HCT116 (cell line): ENCODE data around the gene LIMK2. TPM values are rescaled to one million over a fixed set of nuclear protein-coding genes. Genes with fewer than 3 reads are reported as not detected.

Experiments
- ATAC-seq: fragments of 200-7000 bp; cut with Tn5 transposase; 2 replicates; pipeline ENCODE4 v1.9.1; 2020; ENCODE audit warnings: mild to moderate bottlenecking, moderate library complexity
- BruUV-seq: library from RNA; stranded (reverse); fragments of 400-500 nt; replicated peaks from 2 replicates; lab custom pipeline; 2021; lab: Mats Ljungman, UMichigan
- CTCF ChIA-PET: fragments of 300-600 bp; sonication (Branson Sonifier 250); formaldehyde crosslinking; loops from one replicate; lab custom pipeline; 2021; ENCODE audit warnings: antibody characterized with exemption; lab: Charles Lee
- POLR2A ChIA-PET: fragments of 300-600, 350-600 bp; sonication (Branson Sonifier 250); formaldehyde crosslinking; loops from one replicate; lab custom pipeline; 2021; ENCODE audit warnings: antibody characterized with exemption; lab: Charles Lee
- RAD21 ChIA-PET, 2 experiments: fragments of 300-600 bp; sonication (Branson Sonifier 250); formaldehyde crosslinking; loops; one replicate each; lab custom pipeline; 2023; ENCODE audit warnings: low total read pairs in 2 of 2; ENCODE audit not compliant: uncharacterized antibody in 2 of 2, unreplicated experiment in 2 of 2, low non-redundant PET in 1 of 2; lab: Charles Lee
- DNase-seq: peaks from one replicate; pipeline ENCODE4 v3.0.0-alpha.2; 2010; ENCODE audit warnings: low read depth, low spot score
- H2AFZ ChIP-seq: fragments of 200-600 bp; shearing (Covaris generic), sonication (generic); 2 replicates; pipeline ENCODE4 v1.6.1; 2017; ENCODE audit warnings: low read depth, mixed run types, mixed read lengths, antibody characterized with exemption, low read length; ENCODE audit not compliant: poor library complexity, severe bottlenecking
- H3K27ac ChIP-seq: 2 replicates; pipeline ENCODE4 v1.5.1; 2012; ENCODE audit warnings: low read depth, low read length
- H3K27me3 ChIP-seq: fragments of 200-600 bp; sonication (generic); 2 replicates; pipeline ENCODE4 v1.6.1; 2016; ENCODE audit warnings: mixed run types, low read length, mixed read lengths; ENCODE audit not compliant: insufficient read depth
- H3K36me3 ChIP-seq, 2 experiments: fragments of 200-500 bp in 1 of 2; fragments of 200-600 bp in 1 of 2; sonication (Bioruptor generic) in 1 of 2; sonication (generic) in 1 of 2; 2 replicates each; pipeline versions ENCODE4 v1.5.1 to v1.6.1; 2014 to 2016; ENCODE audit warnings: low read length in 2 of 2, inconsistent platforms in 1 of 2, mixed read lengths in 1 of 2, mixed run types in 1 of 2; ENCODE audit not compliant: insufficient read depth in 2 of 2, control insufficient read depth in 1 of 2
- H3K4me1 ChIP-seq, 2 experiments: fragments of 200-600 bp in 1 of 2; sonication (generic) in 1 of 2; 2 replicates each; pipeline versions ENCODE4 v1.5.1 to v1.6.1; 2012 to 2017; ENCODE audit warnings: low read length in 2 of 2, inconsistent platforms in 1 of 2, mild to moderate bottlenecking in 1 of 2, mixed read lengths in 1 of 2, mixed run types in 1 of 2, moderate library complexity in 1 of 2; ENCODE audit not compliant: insufficient read depth in 2 of 2, control insufficient read depth in 1 of 2
- H3K4me2 ChIP-seq: fragments of 200-600 bp; sonication (generic); 2 replicates; pipeline ENCODE4 v1.6.1; 2017; ENCODE audit warnings: mixed run types, low read length, mixed read lengths
- H3K4me3 ChIP-seq, 2 experiments: fragments of 200-600 bp in 1 of 2; sonication (generic) in 1 of 2; replicated peaks in 1 of 2; 2 replicates each; pipeline ENCODE4 v1.5.1; 2011 to 2016; ENCODE audit warnings: low read length in 2 of 2, control low read depth in 1 of 2, low read depth in 1 of 2, mild to moderate bottlenecking in 1 of 2, mixed read lengths in 1 of 2, mixed run types in 1 of 2
- H3K79me2 ChIP-seq: fragments of 200-600 bp; sonication (generic); 2 replicates; pipeline ENCODE4 v1.6.1; 2017; ENCODE audit warnings: mild to moderate bottlenecking, mixed run types, low read length, moderate library complexity, mixed read lengths; ENCODE audit not compliant: insufficient read depth
- H3K9ac ChIP-seq: fragments of 200-600 bp; sonication (generic); 2 replicates; pipeline ENCODE4 v1.6.1; 2016; ENCODE audit warnings: low read length, mixed read lengths
- H3K9me2 ChIP-seq: fragments of 200-600 bp; sonication (generic), shearing (Covaris generic); 2 replicates; pipeline ENCODE4 v1.6.1; 2017; ENCODE audit warnings: mixed run types, mild to moderate bottlenecking, moderate library complexity; ENCODE audit not compliant: insufficient read depth
- H3K9me3 ChIP-seq, 2 experiments: fragments of 200-500 bp in 1 of 2; fragments of 200-600 bp in 1 of 2; sonication (Bioruptor generic) in 1 of 2; sonication (generic) in 1 of 2; 2 replicates each; pipeline ENCODE4 v1.6.1; 2014 to 2017; ENCODE audit warnings: low read length in 2 of 2, mixed read lengths in 2 of 2, inconsistent platforms in 1 of 2, low read depth in 1 of 2, mild to moderate bottlenecking in 1 of 2, mixed run types in 1 of 2, moderate library complexity in 1 of 2; ENCODE audit not compliant: control insufficient read depth in 1 of 2, insufficient read depth in 1 of 2
- H4K20me1 ChIP-seq: fragments of 200-600 bp; sonication (generic), shearing (Covaris generic); 2 replicates; pipeline ENCODE4 v1.6.1; 2017; ENCODE audit warnings: mixed run types, mild to moderate bottlenecking, moderate library complexity; ENCODE audit not compliant: insufficient read depth
- CBX3 ChIP-seq: IDR thresholded peaks from 2 replicates; pipeline ENCODE4 v1.6.1; 2012; ENCODE audit warnings: low read depth
- CEBPB ChIP-seq: IDR thresholded peaks from 2 replicates; pipeline ENCODE4 v1.6.1; 2012; ENCODE audit warnings: low read depth
- EGR1 ChIP-seq: IDR thresholded peaks from 2 replicates; pipeline ENCODE4 v1.6.1; 2012; ENCODE audit warnings: low read depth
- EZH2 ChIP-seq: fragments of 200-600 bp; sonication (generic); IDR thresholded peaks from 2 replicates; pipeline ENCODE4 v1.6.1; 2017; ENCODE audit warnings: antibody characterized with exemption, mixed run types
- JUND ChIP-seq: IDR thresholded peaks from 2 replicates; pipeline ENCODE4 v1.6.1; 2012
- POLR2A ChIP-seq: IDR thresholded peaks from 2 replicates; pipeline ENCODE4 v1.7.0; 2011; ENCODE audit warnings: borderline replicate concordance; ENCODE audit not compliant: insufficient read depth, insufficient read length; ENCODE audit errors: extremely low read depth
- POLR2AphosphoS5 ChIP-seq: IDR thresholded peaks from 2 replicates; pipeline ENCODE4 v1.6.1; 2011; ENCODE audit warnings: mild to moderate bottlenecking, low read depth, low read length, moderate library complexity
- RAD21 ChIP-seq: IDR thresholded peaks from 2 replicates; pipeline ENCODE4 v1.6.1; 2012; ENCODE audit warnings: low read depth, mild to moderate bottlenecking
- SIN3A ChIP-seq: IDR thresholded peaks from 2 replicates; pipeline ENCODE4 v1.6.1; 2012; ENCODE audit warnings: low read depth
- SP1 ChIP-seq: IDR thresholded peaks from 2 replicates; pipeline ENCODE4 v1.6.1; 2012; ENCODE audit warnings: low read depth
- SRF ChIP-seq: IDR thresholded peaks from 2 replicates; pipeline ENCODE4 v1.6.1; 2012; ENCODE audit warnings: low read depth
- TCF7L2 ChIP-seq: IDR thresholded peaks from 2 replicates; pipeline ENCODE4 v1.7.0; 2011; ENCODE audit warnings: borderline replicate concordance, inconsistent platforms; ENCODE audit not compliant: insufficient read depth, insufficient read length; ENCODE audit errors: extremely low read depth
- YY1 ChIP-seq: IDR thresholded peaks from 2 replicates; pipeline ENCODE4 v1.6.1; 2011; ENCODE audit warnings: low read length, low read depth, moderate library complexity, mild to moderate bottlenecking; ENCODE audit not compliant: insufficient replicate concordance; ENCODE audit errors: extremely low read depth
- ZFX ChIP-seq: fragments of 450-650 bp; IDR thresholded peaks from 2 replicates; pipeline ENCODE4 v1.6.1; 2017
- ZNF274 ChIP-seq: fragments of 200-500 bp; sonication (Bioruptor generic); IDR thresholded peaks from 2 replicates; pipeline ENCODE4 v1.6.1; 2014; ENCODE audit warnings: mild to moderate bottlenecking, low read depth, low read length, inconsistent platforms
- intact Hi-C: fragments of 100-400 bp; cut with micrococcal nuclease; formaldehyde crosslinking; loops from 2 replicates; pipeline ENCODE4 v1.10.0; 2022
- total RNA-seq: library from RNA; stranded (reverse); gene quantifications from one replicate; pipeline ENCODE4 v1.2.1, GENCODE V29; 2021; ENCODE audit not compliant: unreplicated experiment
- TF ChIP-seq, protein P1 (sequence below): IDR thresholded peaks from 2 replicates; pipeline ENCODE4 v1.6.1; 2012; ENCODE audit warnings: low read depth
- TF ChIP-seq, protein P2 (sequence below), 3 experiments: fragments of 200-600 bp in 1 of 3; sonication (generic) in 1 of 3; IDR thresholded peaks in 2 of 3; conservative IDR thresholded peaks in 1 of 3; 2 replicates each; pipeline ENCODE4 v1.5.1; 2012 to 2017; ENCODE audit warnings: low read depth in 2 of 3, low read length in 2 of 3, antibody characterized with exemption in 1 of 3, borderline replicate concordance in 1 of 3, control low read depth in 1 of 3, mild to moderate bottlenecking in 1 of 3, mixed read lengths in 1 of 3, mixed run types in 1 of 3, moderate library complexity in 1 of 3; ENCODE audit not compliant: insufficient read depth in 1 of 3
- TF ChIP-seq, protein P3 (sequence below): IDR thresholded peaks from 2 replicates; pipeline ENCODE4 v1.6.1; 2012

LIMK2 gene
- total RNA-seq, 1 experiment from 2014 or later, result 21.9 TPM

DNA sequence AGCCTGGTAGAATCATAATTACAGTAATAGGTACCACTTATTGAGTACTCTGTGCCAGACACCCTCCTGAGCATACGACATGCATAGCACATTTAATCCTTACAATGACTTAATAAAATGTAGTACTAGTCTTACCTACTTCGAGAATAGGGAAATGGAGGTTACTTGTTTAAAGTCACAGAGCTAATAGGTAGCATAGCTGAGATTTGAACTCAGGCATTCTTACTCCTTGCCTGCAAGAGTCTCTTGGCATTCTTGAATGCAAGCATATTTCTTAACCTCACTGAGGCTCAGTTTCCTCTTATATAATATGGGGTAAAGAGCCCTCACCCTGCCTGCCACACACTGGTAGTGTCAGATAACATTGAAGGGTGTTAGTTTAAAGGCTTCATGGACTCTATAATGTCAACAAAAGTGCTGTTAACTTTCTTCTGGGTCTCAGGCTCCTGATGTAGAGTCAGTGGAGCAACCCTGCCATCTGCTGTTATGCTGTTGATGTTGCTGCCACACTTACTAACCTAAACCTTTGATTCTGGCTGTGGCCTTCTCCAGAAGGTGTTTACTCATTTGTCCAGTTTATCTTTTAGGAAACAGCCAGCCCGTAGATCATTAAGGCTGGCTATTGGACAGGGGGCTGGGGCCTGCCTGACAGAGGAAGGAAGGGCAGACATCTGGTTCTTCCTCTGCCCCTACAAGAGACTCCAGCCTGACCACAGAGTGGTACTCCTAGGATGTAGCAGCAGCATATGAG is 18.9 kb downstream of the LIMK2 start:
- BruUV-seq, result no TSS peak
- intact Hi-C loops, result loop anchor here (1.0 to 5.0 kb wide), 3 partner anchors 124 to 282 kb away; partner anchors contain the start of gene SELENOM
- H3K4me3 ChIP-seq, result no peak overlapping the region
- no peaks in the 10 kb centered on the region for H3K27me3 ChIP-seq
- no peak overlapping the region for H3K4me2 ChIP-seq
- DNase-seq, result no peak
- ChIA-PET CTCF (interaction anchor here (0.7 to 1.7 kb wide), 6 partner anchors 13 to 123 kb away, joined by 3 to 9 read pairs (median 4); partner anchors contain the start of genes LIMK2 and SELENOM), POLR2A (no interaction called here), RAD21 (no interaction called here)
- H3K27ac ChIP-seq, result no peak overlapping the region
- peaks cover 15% of the 10 kb centered on the region for H3K79me2 ChIP-seq
- no peaks in the 10 kb centered on the region for H3K9me2 ChIP-seq
- 0 out of 4 replicates have a peak, but pooled peaks cover 2 to 3% of the 10 kb centered on the region in 2 experiments for H3K36me3 ChIP-seq
- H4K20me1 ChIP-seq, result no peaks in the 10 kb centered on the region
- H2AFZ ChIP-seq, result no peak overlapping the region
- ATAC-seq, result peak; percentile 67
- H3K9me3 ChIP-seq, result no peaks in the 10 kb centered on the region
- TF ChIP-seq JUND (no peak), RAD21 (peak; percentile 67), YY1 (no peak), POLR2A (no peak), TCF7L2 (no peak), SIN3A (no peak), CEBPB (no peak), POLR2AphosphoS5 (no peak), ZFX (no peak), SP1 (no peak), CBX3 (no peak), EGR1 (no peak), ZNF274 (no peak), SRF (no peak), EZH2 (no peak)
- TF ChIP-seq, protein P1, sequence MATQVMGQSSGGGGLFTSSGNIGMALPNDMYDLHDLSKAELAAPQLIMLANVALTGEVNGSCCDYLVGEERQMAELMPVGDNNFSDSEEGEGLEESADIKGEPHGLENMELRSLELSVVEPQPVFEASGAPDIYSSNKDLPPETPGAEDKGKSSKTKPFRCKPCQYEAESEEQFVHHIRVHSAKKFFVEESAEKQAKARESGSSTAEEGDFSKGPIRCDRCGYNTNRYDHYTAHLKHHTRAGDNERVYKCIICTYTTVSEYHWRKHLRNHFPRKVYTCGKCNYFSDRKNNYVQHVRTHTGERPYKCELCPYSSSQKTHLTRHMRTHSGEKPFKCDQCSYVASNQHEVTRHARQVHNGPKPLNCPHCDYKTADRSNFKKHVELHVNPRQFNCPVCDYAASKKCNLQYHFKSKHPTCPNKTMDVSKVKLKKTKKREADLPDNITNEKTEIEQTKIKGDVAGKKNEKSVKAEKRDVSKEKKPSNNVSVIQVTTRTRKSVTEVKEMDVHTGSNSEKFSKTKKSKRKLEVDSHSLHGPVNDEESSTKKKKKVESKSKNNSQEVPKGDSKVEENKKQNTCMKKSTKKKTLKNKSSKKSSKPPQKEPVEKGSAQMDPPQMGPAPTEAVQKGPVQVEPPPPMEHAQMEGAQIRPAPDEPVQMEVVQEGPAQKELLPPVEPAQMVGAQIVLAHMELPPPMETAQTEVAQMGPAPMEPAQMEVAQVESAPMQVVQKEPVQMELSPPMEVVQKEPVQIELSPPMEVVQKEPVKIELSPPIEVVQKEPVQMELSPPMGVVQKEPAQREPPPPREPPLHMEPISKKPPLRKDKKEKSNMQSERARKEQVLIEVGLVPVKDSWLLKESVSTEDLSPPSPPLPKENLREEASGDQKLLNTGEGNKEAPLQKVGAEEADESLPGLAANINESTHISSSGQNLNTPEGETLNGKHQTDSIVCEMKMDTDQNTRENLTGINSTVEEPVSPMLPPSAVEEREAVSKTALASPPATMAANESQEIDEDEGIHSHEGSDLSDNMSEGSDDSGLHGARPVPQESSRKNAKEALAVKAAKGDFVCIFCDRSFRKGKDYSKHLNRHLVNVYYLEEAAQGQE, result no peak
- TF ChIP-seq, protein P2, sequence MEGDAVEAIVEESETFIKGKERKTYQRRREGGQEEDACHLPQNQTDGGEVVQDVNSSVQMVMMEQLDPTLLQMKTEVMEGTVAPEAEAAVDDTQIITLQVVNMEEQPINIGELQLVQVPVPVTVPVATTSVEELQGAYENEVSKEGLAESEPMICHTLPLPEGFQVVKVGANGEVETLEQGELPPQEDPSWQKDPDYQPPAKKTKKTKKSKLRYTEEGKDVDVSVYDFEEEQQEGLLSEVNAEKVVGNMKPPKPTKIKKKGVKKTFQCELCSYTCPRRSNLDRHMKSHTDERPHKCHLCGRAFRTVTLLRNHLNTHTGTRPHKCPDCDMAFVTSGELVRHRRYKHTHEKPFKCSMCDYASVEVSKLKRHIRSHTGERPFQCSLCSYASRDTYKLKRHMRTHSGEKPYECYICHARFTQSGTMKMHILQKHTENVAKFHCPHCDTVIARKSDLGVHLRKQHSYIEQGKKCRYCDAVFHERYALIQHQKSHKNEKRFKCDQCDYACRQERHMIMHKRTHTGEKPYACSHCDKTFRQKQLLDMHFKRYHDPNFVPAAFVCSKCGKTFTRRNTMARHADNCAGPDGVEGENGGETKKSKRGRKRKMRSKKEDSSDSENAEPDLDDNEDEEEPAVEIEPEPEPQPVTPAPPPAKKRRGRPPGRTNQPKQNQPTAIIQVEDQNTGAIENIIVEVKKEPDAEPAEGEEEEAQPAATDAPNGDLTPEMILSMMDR (IDR thresholded peaks at IDR 0.05 in 2 of 3, conservative IDR thresholded peaks at IDR 0.05 in 1 of 3; ENCODE audit: borderline replicate concordance in 1 of 3, insufficient read depth in 1 of 3, low read depth in 2 of 3, low read length in 2 of 3), result peak; percentile 34 to 45 (median 43); a peak in 4 of 6 replicates
- TF ChIP-seq, protein P3, sequence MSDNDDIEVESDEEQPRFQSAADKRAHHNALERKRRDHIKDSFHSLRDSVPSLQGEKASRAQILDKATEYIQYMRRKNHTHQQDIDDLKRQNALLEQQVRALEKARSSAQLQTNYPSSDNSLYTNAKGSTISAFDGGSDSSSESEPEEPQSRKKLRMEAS, result no peak
- H3K4me1 ChIP-seq, result peaks cover 0 to 5% of the 10 kb centered on the region in 2 experiments; a peak in 1 of 4 replicates
- no peak overlapping the region for H3K9ac ChIP-seq
